Vagina (tissue), 2 donors: ENCODE data around the gene PARD3. TPM values are rescaled to one million over a fixed set of nuclear protein-coding genes. Genes with fewer than 3 reads are reported as not detected.
"Not testable (repeated sequence)": the region's sequence is repeated elsewhere in the genome, so short reads cannot be mapped to it uniquely, and the experiment has no call there.

Experiments
- DNase-seq, 2 donors: peaks; one replicate each; pipeline ENCODE4 v3.0.0-alpha.2; 2017; ENCODE audit errors: extremely low spot score in 2 of 2
- H3K27ac ChIP-seq: fragments of 200-600 bp; sonication (generic); one replicate; pipeline ENCODE4 v1.5.1; 2019
- H3K27me3 ChIP-seq: fragments of 200-600 bp; sonication (generic); one replicate; pipeline ENCODE4 v1.5.1; 2019
- H3K36me3 ChIP-seq, 2 donors: fragments of 200-600 bp; sonication (generic); one replicate each; pipeline ENCODE4 v1.5.1; 2017 to 2019
- H3K4me1 ChIP-seq: fragments of 200-600 bp; sonication (generic); one replicate; pipeline ENCODE4 v1.5.1; 2019
- H3K4me3 ChIP-seq, 2 donors: fragments of 200-600 bp; sonication (generic); 1 replicate in 1 of 2; 2 replicates in 1 of 2; pipeline ENCODE4 v1.5.1; 2016 to 2019
- H3K9me3 ChIP-seq: fragments of 200-600 bp; sonication (generic); one replicate; pipeline ENCODE4 v1.5.1; 2019
- POLR2A ChIP-seq, 2 donors: fragments of 450-650 bp; IDR thresholded peaks; one replicate each; pipeline ENCODE4 v1.6.1; 2017; ENCODE audit warnings: antibody characterized with exemption in 2 of 2, mild to moderate bottlenecking in 2 of 2, moderate library complexity in 2 of 2
- POLR2AphosphoS5 ChIP-seq, 2 donors: sonication (generic); formaldehyde crosslinking; IDR thresholded peaks; one replicate each; pipeline ENCODE4 v1.9.0; 2017; ENCODE audit warnings: antibody characterized with exemption in 2 of 2, mild to moderate bottlenecking in 2 of 2, low read depth in 1 of 2; ENCODE audit not compliant: insufficient read depth in 1 of 2
- intact Hi-C: fragments of 100-400 bp; cut with DNase I; formaldehyde crosslinking; loops from one replicate; pipeline ENCODE4 v1.15.1; 2023
- total RNA-seq: library from RNA; depleted of rRNA; stranded (reverse); fragments of >200 nt; gene quantifications from one replicate; pipeline ENCODE4 v1.2.3, GENCODE V29; 2016
- TF ChIP-seq, protein P1 (sequence below), 3 experiments: fragments of 450-650 bp in 2 of 3; fragments of 200-600 bp in 1 of 3; sonication (generic) in 1 of 3; IDR thresholded peaks; one replicate each; pipeline ENCODE4 v1.5.1; 2017 to 2019; ENCODE audit warnings: antibody characterized with exemption in 3 of 3, mild to moderate bottlenecking in 2 of 3, moderate library complexity in 2 of 3

PARD3 gene
- total RNA-seq, 1 donor from 2014 or later, result 95.5 TPM

DNA sequence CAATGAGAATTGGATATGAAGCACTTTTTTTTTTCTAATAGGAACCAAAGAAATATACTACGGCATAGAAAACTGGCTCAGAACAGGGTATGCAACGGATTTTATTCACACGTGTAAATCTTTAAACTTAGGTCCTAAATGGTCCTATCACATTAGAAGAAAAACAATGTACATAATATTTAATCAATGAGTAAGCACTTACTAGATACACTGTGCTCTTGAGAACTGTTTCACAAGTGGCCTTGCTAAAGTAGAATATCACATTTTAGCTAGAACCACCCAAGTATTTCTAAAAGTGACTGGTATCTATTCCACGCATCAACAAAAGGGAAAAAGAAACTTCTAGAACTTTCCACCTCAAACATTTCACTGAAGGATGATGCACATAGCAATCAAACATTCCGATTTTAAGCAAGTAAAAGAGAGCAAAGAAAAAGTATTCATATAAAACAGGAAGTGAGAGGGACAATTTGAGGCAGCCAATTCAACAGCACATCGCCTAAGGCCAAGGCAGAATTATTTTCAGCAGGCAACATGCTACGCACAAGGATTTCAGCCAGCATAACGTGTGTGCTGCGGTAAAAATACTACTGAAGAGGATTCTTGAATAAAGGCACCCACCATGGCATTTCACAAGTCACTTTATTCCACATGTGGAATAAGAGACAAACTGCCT, 55.8 kb downstream of the PARD3 start:
- Histone ChIP-seq H3K36me3 (no peaks in the 10 kb centered on the region), H3K27ac (no peak overlapping the region), H3K9me3 (no peaks in the 10 kb centered on the region), H3K4me1 (peaks cover 72% of the 10 kb centered on the region), H3K27me3 (no peaks in the 10 kb centered on the region), H3K4me3 (no peak overlapping the region)
- no peak for DNase-seq
- intact Hi-C loops, result no loop called here
- TF ChIP-seq POLR2AphosphoS5 (IDR thresholded peaks at IDR 0.05; ENCODE audit: insufficient read depth in 1 of 2, low read depth in 1 of 2) (no peak), POLR2A (IDR thresholded peaks at IDR 0.05) (no peak)
- TF ChIP-seq, protein P1, sequence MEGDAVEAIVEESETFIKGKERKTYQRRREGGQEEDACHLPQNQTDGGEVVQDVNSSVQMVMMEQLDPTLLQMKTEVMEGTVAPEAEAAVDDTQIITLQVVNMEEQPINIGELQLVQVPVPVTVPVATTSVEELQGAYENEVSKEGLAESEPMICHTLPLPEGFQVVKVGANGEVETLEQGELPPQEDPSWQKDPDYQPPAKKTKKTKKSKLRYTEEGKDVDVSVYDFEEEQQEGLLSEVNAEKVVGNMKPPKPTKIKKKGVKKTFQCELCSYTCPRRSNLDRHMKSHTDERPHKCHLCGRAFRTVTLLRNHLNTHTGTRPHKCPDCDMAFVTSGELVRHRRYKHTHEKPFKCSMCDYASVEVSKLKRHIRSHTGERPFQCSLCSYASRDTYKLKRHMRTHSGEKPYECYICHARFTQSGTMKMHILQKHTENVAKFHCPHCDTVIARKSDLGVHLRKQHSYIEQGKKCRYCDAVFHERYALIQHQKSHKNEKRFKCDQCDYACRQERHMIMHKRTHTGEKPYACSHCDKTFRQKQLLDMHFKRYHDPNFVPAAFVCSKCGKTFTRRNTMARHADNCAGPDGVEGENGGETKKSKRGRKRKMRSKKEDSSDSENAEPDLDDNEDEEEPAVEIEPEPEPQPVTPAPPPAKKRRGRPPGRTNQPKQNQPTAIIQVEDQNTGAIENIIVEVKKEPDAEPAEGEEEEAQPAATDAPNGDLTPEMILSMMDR (IDR thresholded peaks at IDR 0.05), result no peak

DNA sequence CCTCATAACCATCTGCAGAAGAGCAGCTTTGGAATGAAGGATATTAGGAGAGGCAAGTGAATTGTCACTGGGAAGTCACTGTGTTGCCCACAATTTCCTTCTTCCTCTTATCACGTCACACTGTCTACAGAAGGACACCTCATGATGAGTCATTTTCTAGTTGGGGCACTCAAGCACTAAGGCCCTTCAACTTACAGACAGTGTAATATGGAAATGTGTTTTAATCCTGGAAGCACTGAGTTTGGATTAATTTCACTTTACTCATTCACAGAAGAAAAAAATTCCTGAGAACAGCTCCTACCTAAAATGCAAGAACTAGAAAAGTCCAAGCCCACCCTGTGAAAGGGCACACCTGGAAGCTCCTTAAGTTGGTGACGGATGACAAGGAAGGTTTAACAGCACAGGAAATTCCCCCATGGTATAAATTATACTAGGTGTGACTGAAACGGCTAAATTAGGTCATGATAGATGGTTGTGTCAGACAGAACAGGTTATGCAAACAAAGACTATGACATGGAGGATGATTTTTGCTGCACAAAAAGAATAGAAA, 56.6 kb downstream of the PARD3 start:
- intact Hi-C loops, result no loop called here
- no peaks in the 10 kb centered on the region for H3K9me3 ChIP-seq
- DNase-seq, result no peak

DNA sequence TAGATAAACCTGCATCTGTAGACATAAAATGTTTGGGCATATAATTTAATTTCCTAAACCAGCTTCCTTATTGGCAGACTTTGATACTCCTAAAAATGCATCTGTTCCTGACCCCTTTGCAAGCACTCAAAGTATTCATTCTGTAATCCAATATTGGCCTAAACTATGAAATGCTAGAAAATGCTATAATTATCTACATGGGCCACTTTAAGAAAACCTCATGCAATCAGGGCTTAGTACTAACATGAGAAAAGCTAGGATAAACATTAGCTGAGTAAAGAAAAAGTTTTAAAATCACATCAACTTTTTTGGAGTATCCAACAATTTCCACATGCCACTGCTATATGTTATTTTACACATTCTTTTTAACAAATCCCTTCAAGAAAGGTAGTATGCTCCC, 57.2 kb downstream of the PARD3 start:
- Histone ChIP-seq H3K27ac (no peak overlapping the region), H3K4me1 (peaks cover 74% of the 10 kb centered on the region)

More for the DNA sequence above, 56.6 kb downstream of the PARD3 start:
- Histone ChIP-seq H3K27me3 (no peaks in the 10 kb centered on the region), H3K36me3 (no peaks in the 10 kb centered on the region), H3K4me1 (peaks cover 72% of the 10 kb centered on the region), H3K27ac (no peak overlapping the region), H3K4me3 (no peak overlapping the region)
- TF ChIP-seq POLR2A (IDR thresholded peaks at IDR 0.05) (no peak), POLR2AphosphoS5 (IDR thresholded peaks at IDR 0.05; ENCODE audit: insufficient read depth in 1 of 2, low read depth in 1 of 2) (no peak)

DNA sequence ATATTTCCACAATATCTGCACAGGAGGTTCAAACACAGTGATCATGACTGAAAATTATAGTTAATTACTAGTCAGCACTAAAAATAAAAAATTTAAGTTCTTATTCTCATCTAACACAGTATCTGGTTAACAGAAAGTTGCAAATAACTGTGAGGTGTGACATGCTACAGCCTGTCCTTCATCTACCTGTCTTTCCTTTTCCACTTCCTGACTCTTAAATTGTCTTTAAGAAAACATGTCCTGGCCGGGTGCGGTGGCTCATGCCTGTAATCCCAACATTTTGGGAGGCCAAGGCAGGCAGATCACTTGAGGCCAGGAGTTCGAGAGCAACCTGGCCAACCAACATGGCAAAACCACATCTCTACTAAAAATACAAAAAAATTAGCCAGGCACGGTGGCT, 57.9 kb downstream of the PARD3 start:
- intact Hi-C loops, H3K27me3 ChIP-seq, H3K36me3 ChIP-seq, H3K27ac ChIP-seq, H3K4me3 ChIP-seq, DNase-seq, H3K9me3 ChIP-seq: not testable (repeated sequence)
- H3K4me1 ChIP-seq, result peaks cover 74% of the 10 kb centered on the region

More for the DNA sequence above, 57.2 kb downstream of the PARD3 start:
- no peak overlapping the region for H3K4me3 ChIP-seq
- no peaks in the 10 kb centered on the region for H3K9me3 ChIP-seq
- TF ChIP-seq POLR2AphosphoS5 (IDR thresholded peaks at IDR 0.05; ENCODE audit: insufficient read depth in 1 of 2, low read depth in 1 of 2) (no peak), POLR2A (IDR thresholded peaks at IDR 0.05) (no peak)
- TF ChIP-seq, protein P1 (IDR thresholded peaks at IDR 0.05), result no peak
- no peak for DNase-seq
- H3K36me3 ChIP-seq, result no peaks in the 10 kb centered on the region
- intact Hi-C loops, result no loop called here
- H3K27me3 ChIP-seq, result no peaks in the 10 kb centered on the region

DNA sequence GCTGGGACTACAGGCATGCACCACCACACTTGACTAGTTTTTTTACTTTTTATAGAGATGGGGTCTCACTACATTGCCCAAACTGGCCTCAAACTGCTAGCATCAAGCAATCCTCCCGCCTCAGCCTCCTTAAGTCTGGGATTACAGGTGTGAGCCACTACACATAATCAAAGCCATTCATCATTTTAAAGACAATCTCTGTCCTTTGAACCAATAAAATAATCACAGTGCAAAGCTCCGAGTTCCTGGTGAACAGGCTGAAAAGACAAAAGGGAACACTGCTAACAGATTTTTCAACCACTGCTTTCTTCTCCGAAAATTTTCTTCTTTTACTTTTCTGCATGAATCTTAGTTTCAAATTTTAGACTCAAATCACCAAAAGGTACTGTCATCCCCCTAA, 58.5 kb downstream of the PARD3 start:
- H3K27ac ChIP-seq, result no peak overlapping the region
- H3K9me3 ChIP-seq, result no peaks in the 10 kb centered on the region
- peaks cover 69% of the 10 kb centered on the region for H3K4me1 ChIP-seq
- no peaks in the 10 kb centered on the region for H3K36me3 ChIP-seq
- DNase-seq, result no peak
- no peaks in the 10 kb centered on the region for H3K27me3 ChIP-seq
- intact Hi-C loops, result no loop called here
- TF ChIP-seq, protein P1 (IDR thresholded peaks at IDR 0.05), result no peak
- no peak for TF ChIP-seq POLR2A (IDR thresholded peaks at IDR 0.05)
- TF ChIP-seq POLR2AphosphoS5 (IDR thresholded peaks at IDR 0.05; ENCODE audit: insufficient read depth in 1 of 2, low read depth in 1 of 2), result no peak
- no peak overlapping the region for H3K4me3 ChIP-seq

DNA sequence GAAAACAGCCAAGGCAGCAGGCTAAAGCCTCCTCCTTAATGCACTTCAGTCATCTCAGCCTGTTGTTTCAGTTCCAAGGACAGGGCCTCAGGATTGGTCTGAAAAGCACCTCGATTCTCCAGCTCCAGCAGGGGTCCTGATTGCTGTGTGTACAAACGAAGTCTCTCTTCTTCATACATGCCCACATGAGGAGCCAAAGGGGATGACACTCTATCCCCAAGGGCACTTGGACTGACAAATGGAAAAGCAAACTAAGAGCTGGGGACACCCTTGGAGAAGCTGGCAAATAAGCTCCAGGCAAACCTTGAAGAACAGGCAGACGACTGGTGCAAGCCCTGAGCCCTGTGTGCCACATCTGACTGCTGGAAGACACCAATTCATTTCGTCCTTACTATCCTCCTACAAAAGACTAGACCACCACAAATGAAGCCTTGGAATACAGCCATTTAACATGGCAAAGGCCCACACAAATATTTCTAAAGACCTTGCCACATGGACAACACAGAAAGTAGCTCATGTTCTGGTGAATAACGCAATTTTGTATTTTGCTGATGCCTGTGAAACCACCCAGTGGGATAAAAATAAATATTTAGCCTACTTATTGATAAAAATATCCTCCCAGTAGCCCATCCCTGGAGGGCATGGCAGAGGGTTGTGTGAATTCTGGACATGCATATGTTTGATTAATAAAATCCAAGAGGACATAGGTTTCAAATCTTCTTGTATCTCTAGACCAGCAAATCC, 61.9 kb downstream of the PARD3 start:
- intact Hi-C loops, result no loop called here
- Histone ChIP-seq H3K9me3 (no peaks in the 10 kb centered on the region), H3K36me3 (no peaks in the 10 kb centered on the region), H3K27me3 (no peaks in the 10 kb centered on the region), H3K4me1 (peaks cover 59% of the 10 kb centered on the region), H3K4me3 (no peak overlapping the region), H3K27ac (no peak overlapping the region)
- TF ChIP-seq POLR2AphosphoS5 (IDR thresholded peaks at IDR 0.05; ENCODE audit: insufficient read depth in 1 of 2, low read depth in 1 of 2) (no peak), POLR2A (IDR thresholded peaks at IDR 0.05) (no peak)
- TF ChIP-seq, protein P1 (IDR thresholded peaks at IDR 0.05), result no peak
- DNase-seq, result no peak
